Stimulated activated CD4-positive, alpha-beta T cell treated with anti-CD3 and anti-CD28 coated beads, Interleukin-15, amount 100 ng/mL, for 1 hour (primary cell): ENCODE measurements around the gene PDCL2.
"Not testable (repeated sequence)": the region's sequence is repeated elsewhere in the genome, so short reads cannot be mapped to it uniquely, and the experiment has no call there.

Source experiments
- DNase-seq, 2 donors: peaks; one replicate each; pipeline ENCODE4 v3.0.0-alpha.2; 2020; ENCODE audit warnings: low read depth in 1 of 2, low spot score in 1 of 2

PDCL2 gene

GRCh38 chr4:55592014-55592413, at the start of gene PDCL2:
Gene PDCL2, minus strand, starts transcription at chr4:55592245. Its CDS starts 136 bp downstream, at chr4:55592109.
- DNase-seq = no peak

- no peak for DNase-seq
Measured at GRCh38 chr4:55637272-55637820, 45.3 kb upstream of the PDCL2 start.

GRCh38 chr4:55636656-55636999, 44.6 kb upstream of the PDCL2 start:
- no peak for DNase-seq

- DNase-seq = no peak
Measured at GRCh38 chr4:55635741-55636655, 44.0 kb upstream of the PDCL2 start, which contains the start of gene NMU. Gene NMU, minus strand, starts transcription at chr4:55636298. Its CDS starts 106 bp downstream, at chr4:55636192.

GRCh38 chr4:55635282-55635681, 43.2 kb upstream of the PDCL2 start:
- DNase-seq = no peak

- no peak for DNase-seq
Measured at GRCh38 chr4:55634417-55635128, 42.5 kb upstream of the PDCL2 start.

- no peak for DNase-seq
Measured at GRCh38 chr4:55633903-55634302, 41.9 kb upstream of the PDCL2 start.

GRCh38 chr4:55625835-55626234, 33.8 kb upstream of the PDCL2 start:
- no peak for DNase-seq

GRCh38 chr4:55624063-55624462, 32.0 kb upstream of the PDCL2 start:
- DNase-seq = not testable (repeated sequence)

- DNase-seq = no peak
Measured at GRCh38 chr4:55618546-55619143, 26.6 kb upstream of the PDCL2 start.

GRCh38 chr4:55617587-55618197, 25.6 kb upstream of the PDCL2 start:
- no peak for DNase-seq

GRCh38 chr4:55615008-55615407, 23.0 kb upstream of the PDCL2 start:
- no peak for DNase-seq

GRCh38 chr4:55613621-55614020, 21.6 kb upstream of the PDCL2 start:
- DNase-seq = no peak

GRCh38 chr4:55612341-55612740, 20.3 kb upstream of the PDCL2 start:
- DNase-seq = no peak

- DNase-seq = no peak
Measured at GRCh38 chr4:55611358-55612059, 19.5 kb upstream of the PDCL2 start.

GRCh38 chr4:55610381-55610780, 18.3 kb upstream of the PDCL2 start:
- DNase-seq = no peak

GRCh38 chr4:55609393-55609866, 17.4 kb upstream of the PDCL2 start:
- no peak for DNase-seq

GRCh38 chr4:55608591-55608990, 16.5 kb upstream of the PDCL2 start:
- DNase-seq = no peak

GRCh38 chr4:55604996-55605395, 13.0 kb upstream of the PDCL2 start:
- no peak for DNase-seq

GRCh38 chr4:55600640-55601039, 8.6 kb upstream of the PDCL2 start:
- DNase-seq = no peak
